ENCODE measurements around the gene CES5A.

GRCh38 chr16:55821210-55821609 lies 54.0 kb downstream of the CES5A start:
- no peak for TF ChIP-seq POLR2A (IDR thresholded peaks at IDR 0.05)
- no peak for TF ChIP-seq CTCF (IDR thresholded peaks at IDR 0.05)

Data from lower leg skin (tissue), 3 donors.